ENCODE measurements around the gene TRIM14.
"Not testable (repeated sequence)": the region's sequence is repeated elsewhere in the genome, so short reads cannot be mapped to it uniquely, and the experiment has no call there.

TRIM14 gene

DNA sequence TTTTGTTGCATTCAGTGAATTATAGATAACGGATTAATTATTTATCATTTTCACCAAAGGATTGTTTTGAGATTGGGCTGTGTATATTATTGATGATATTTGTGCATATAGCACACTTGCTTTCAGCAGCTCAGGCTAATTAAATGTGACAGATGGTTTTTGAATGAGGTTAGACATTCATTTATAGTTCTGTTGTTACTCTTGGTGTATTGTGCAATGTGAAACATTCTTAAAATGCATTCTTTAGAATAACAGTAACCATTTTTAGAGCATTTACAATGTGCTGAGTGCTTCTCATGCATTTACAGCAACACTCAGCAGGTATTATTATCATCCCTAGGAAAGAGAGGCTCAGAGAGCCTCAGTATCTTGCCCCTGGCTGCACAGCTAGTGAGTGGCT, 38.7 kb downstream of the TRIM14 start:
- no peak for DNase-seq

DNA sequence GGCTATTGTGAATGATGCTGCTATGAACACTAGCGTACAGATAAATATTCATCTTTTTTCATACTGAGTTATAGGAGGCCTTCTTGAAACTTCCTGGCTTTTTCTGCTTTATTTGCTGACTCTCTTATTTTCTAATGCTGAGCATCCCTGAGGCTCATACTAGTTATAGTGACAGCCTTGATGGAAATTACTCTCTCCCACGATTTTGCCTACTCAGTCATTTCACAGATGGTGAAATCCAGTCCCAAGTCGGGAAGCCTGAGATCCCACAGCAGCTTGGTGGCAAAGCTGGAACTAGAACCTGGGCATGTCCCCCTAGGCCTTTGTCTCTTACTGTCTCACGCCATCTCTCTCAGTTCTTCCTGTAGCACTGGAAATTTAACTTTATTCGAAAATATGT, 40.1 kb downstream of the TRIM14 start:
- DNase-seq: no peak

DNA sequence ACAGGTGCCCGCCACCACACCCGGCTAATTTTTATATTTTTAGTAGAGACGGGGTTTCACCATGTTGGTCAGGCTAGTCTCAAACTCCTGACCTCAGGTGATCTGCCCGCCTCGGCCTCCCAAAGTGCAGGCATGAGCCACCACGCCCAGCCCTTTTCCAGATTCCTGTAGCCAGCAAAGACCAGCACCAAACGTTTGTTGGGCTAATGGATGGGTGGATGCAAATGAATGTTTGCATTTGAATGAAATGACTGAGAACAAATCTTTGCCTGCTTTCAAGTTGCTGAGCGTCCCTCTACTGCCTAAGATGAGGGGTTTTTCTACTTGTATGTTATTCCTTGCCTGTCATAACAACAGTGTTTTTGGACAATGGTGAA, 42.5 kb downstream of the TRIM14 start:
- not testable (repeated sequence) for DNase-seq

DNA sequence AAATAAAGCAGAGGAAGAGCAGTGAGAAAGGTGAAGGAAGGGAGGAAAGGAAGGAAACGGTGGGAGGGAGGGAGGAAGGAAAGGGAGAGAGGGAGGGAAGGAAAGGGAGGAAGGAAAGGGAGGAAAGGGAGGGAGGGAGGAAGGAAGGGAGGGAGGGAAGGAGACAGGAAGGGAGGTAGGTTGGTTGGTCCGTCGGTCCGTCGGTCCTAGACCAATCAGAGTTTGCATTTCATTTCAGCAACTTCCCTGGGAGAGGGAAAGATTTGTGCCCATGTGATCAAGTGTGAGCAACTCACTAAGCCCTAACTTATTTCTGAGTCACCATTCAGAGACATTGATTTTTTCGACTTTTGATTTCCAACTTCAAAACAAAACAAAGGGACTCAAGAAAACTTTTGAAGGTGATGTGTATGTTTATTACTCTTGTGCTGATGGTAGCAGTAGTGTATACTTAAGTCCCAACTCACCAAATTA, 43.7 kb downstream of the TRIM14 start:
- DNase-seq: no peak

GRCh38 chr9:98074115-98074990, 44.7 kb downstream of the TRIM14 start:
- DNase-seq: peak in 1 of 2 experiments; percentile 1

DNA sequence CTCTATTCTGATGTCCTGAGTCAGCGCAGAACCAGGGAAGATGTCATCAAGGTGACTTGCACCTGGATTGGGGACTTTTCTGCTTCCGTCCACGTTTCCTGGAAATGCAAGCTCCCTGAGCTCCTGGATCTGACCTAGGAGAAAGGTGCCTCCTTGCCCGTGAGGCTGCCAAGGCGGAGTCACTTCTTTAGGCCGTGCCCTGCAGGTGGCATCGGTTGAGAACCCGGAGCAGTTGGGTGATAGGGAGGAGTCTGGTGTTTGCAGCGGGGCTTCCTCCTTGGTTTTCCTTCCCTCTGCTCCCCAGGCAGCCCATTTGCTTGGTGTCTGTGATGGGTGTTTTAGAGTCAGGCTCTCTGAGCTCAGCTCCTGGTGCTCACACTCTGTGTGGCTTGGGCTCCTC, 47.3 kb downstream of the TRIM14 start:
- DNase-seq: no peak

- DNase-seq: no peak
Measured at GRCh38 chr9:98070704-98071103, 48.3 kb downstream of the TRIM14 start.

- no peak for DNase-seq
Measured at GRCh38 chr9:98069551-98069950, 49.5 kb downstream of the TRIM14 start.

- no peak for DNase-seq
Measured at GRCh38 chr9:98067184-98067583, 51.8 kb downstream of the TRIM14 start.

GRCh38 chr9:98066235-98066634, 52.8 kb downstream of the TRIM14 start:
- DNase-seq: no peak

- no peak for DNase-seq
Measured at GRCh38 chr9:98064623-98065392, 54.2 kb downstream of the TRIM14 start.

DNA sequence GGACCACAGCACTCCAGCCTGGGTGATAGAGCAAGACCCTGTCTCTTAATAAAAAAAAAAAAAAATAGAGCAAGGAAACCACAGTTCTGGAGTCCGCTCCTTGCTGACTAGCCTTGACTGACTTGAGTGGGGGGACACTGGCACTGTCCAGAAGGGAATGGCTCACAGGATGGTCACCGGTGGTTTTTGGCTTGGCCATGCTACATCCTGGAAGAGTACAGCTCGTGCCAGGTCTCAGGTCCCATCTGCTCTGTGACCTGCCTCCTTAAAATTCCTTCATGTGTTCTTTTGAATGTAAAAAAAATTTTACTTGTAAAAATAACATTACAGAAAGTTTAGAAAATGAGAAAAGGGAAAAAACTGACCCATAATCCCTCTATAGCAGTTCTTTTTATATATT, 56.9 kb downstream of the TRIM14 start:
- DNase-seq: no peak

GRCh38 chr9:98057138-98057799, 61.8 kb downstream of the TRIM14 start:
- DNase-seq: no peak

DNA sequence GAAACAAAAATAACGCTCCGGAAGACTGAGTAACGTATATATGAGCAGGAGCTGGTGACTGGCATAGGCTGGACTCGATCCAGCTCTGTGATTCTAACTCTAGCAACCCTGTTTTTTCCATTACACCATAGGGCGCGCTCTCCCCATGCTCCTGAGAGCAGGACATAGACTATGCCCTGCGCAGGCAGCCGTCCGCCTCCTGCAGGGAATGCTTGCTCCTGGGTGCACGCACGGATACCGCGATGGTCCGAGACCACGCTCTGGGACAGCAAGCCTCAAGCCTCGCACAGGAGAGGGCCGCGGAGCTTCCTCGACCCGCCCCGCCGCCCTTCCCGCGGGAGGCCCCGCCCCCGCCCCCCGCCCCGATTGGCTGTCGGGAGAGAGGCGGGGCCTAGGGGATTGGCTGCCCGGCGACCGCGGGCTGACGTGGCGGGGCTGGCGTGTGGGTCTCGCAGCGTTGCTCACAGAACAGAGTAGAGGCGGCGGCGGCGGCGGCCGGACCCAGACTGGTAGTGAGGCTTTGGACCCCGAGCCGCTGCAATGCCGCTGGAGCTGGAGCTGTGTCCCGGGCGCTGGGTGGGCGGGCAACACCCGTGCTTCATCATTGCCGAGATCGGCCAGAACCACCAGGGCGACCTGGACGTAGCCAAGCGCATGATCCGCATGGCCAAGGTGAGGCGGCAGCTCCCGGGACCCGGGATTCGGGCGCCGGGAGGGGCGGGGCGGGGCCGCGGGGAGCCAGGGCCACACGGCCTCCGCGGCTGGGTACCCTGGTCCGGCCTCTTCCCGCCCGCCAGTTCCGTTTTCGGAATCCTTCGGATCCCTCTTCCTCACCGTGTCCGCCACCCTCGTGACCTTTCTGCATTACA, 62.5 kb downstream of the TRIM14 start, which contains the start of gene NANS:
Gene NANS (plus strand): TSS at position 464 of the 869 bp plus-strand sequence. CDS start 77 bp downstream, at position 541.
- peak; percentile 18 to 68 for DNase-seq

- DNase-seq: no peak
Measured at GRCh38 chr9:98054376-98054951, 64.6 kb downstream of the TRIM14 start.

- DNase-seq: no peak
Measured at GRCh38 chr9:98050351-98050750, 68.7 kb downstream of the TRIM14 start.

DNA sequence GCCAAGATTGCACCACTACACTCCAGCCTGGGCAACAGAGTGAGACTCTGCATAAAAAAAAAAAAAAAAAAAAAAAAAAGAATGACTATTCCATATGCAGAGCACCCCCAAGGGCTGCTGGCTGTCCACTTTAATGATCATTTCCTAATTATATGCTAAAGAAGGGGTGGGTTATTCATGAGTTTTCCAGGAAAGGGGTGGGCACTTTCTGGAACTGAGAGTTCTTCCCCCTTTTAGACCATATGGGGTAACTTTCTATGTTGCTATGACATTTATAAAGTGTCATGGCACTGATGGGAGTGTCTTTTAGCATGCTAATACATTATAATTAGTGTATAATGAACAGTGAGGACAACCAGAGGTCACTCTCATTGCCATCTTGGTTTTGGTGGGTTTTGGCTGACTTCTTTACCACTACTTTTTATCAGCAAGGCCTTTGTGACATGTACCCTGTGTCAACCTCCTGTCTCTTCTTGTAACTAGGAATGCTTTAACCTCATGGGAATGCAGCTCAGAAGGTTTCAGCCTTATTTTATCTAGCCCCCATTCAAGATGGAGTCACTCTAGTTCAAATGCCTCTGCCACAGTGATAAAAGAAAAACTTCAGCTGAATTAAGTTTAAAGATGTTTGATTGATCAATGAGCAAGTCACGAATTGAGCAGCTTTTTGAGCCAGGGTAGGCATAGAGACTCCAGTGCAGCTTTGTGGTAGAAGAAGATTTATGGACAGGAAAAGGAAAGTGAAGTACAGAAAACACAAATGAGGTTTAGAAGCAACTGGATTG, 69.5 kb downstream of the TRIM14 start:
- DNase-seq: no peak

- DNase-seq: no peak
Measured at GRCh38 chr9:98047002-98047401, 72.0 kb downstream of the TRIM14 start.

GRCh38 chr9:98046180-98046543, 72.9 kb downstream of the TRIM14 start:
- DNase-seq: no peak

GRCh38 chr9:98045234-98046179, 73.5 kb downstream of the TRIM14 start:
- no peak for DNase-seq

Data from cerebellar nuclear complex (tissue), 1 donor.